Upper lobe of right lung (tissue), 1 donor: ENCODE measurements around the gene WDR53. TPM values are rescaled to one million over a fixed set of nuclear protein-coding genes. Genes with fewer than 3 reads are reported as not detected.
"Not testable (repeated sequence)": the region's sequence is repeated elsewhere in the genome, so short reads cannot be mapped to it uniquely, and the experiment has no call there.

Experiments used
- ATAC-seq: fragments of 200-7000 bp; cut with Tn5 transposase; one replicate; pipeline ENCODE4 v1.9.1; 2020; ENCODE audit warnings: mild to moderate bottlenecking, moderate library complexity
- DNase-seq: peaks from one replicate; pipeline ENCODE4 v3.0.0-alpha.2; 2020
- H3K27ac ChIP-seq: fragments of 200-600 bp; one replicate; pipeline ENCODE4 v1.8.0; 2022
- H3K27me3 ChIP-seq: fragments of 200-600 bp; one replicate; pipeline ENCODE4 v1.8.0; 2022; ENCODE audit warnings: mild to moderate bottlenecking
- H3K36me3 ChIP-seq: fragments of 200-600 bp; one replicate; pipeline ENCODE4 v1.8.0; 2022
- H3K4me1 ChIP-seq: fragments of 200-600 bp; one replicate; pipeline ENCODE4 v1.8.0; 2022
- H3K4me3 ChIP-seq: fragments of 200-600 bp; one replicate; pipeline ENCODE4 v1.8.0; 2022; ENCODE audit warnings: mild to moderate bottlenecking
- H3K9me3 ChIP-seq: fragments of 200-600 bp; one replicate; pipeline ENCODE4 v1.8.0; 2022
- CTCF ChIP-seq: fragments of 200-600 bp; IDR thresholded peaks from one replicate; pipeline ENCODE4 v1.8.0; 2022; ENCODE audit warnings: antibody characterized with exemption
- intact Hi-C: fragments of 100-400 bp; cut with DNase I; formaldehyde crosslinking; loops from one replicate; pipeline ENCODE4 v1.11.0; 2022
- total RNA-seq: library from RNA; stranded (reverse); fragmentation: NEBNext Ultra II Directional; extraction: Animal tissue kit (Norgen Biotek cat#: 25700); gene quantifications from one replicate; pipeline ENCODE4 v1.2.1, GENCODE V29; 2021
- donor health status: DM: no; HTN: yes; CAD: no; lungs with severe emphysema.

Gene WDR53
- total RNA-seq, 1 donor from 2014 or later: 13.8 TPM

GRCh38 chr3:196557236-196557635 lies 11.1 kb downstream of the WDR53 start:
- Histone ChIP-seq H3K4me3 (no peak overlapping the region), H3K27me3 (no peaks in the 10 kb centered on the region), H3K4me1 (no peaks in the 10 kb centered on the region), H3K27ac (no peak overlapping the region), H3K9me3 (no peaks in the 10 kb centered on the region), H3K36me3 (peaks cover 32% of the 10 kb centered on the region)
- no peak for DNase-seq
- intact Hi-C loops: no loop called here
- no peak for TF ChIP-seq CTCF
- no peak for ATAC-seq

GRCh38 chr3:196555295-196555694 lies 13.1 kb downstream of the WDR53 start:
- Histone ChIP-seq H3K36me3 (peaks cover 23% of the 10 kb centered on the region), H3K4me1 (no peaks in the 10 kb centered on the region), H3K27me3 (no peaks in the 10 kb centered on the region), H3K27ac (no peak overlapping the region), H3K9me3 (no peaks in the 10 kb centered on the region), H3K4me3 (no peak overlapping the region)
- DNase-seq (no peak), ATAC-seq (no peak)
- no peak for TF ChIP-seq CTCF
- intact Hi-C loops: no loop called here

- ATAC-seq: peak; percentile 61
- no peak for TF ChIP-seq CTCF
These were observed 14.1 kb downstream of the WDR53 start for GRCh38 chr3:196554205-196554604.

GRCh38 chr3:196553551-196553950 lies 14.8 kb downstream of the WDR53 start:
- no peaks in the 10 kb centered on the region for H3K27me3 ChIP-seq
- ATAC-seq (no peak), DNase-seq (no peak)
- no peak overlapping the region for H3K4me3 ChIP-seq
- peaks cover 11% of the 10 kb centered on the region for H3K36me3 ChIP-seq
- H3K27ac ChIP-seq: no peak overlapping the region
- TF ChIP-seq CTCF: no peak
- H3K4me1 ChIP-seq: no peaks in the 10 kb centered on the region
- H3K9me3 ChIP-seq: no peaks in the 10 kb centered on the region
- intact Hi-C loops: no loop called here

More at GRCh38 chr3:196554205-196554604, 14.1 kb downstream of the WDR53 start:
- intact Hi-C loops: no loop called here
- no peaks in the 10 kb centered on the region for H3K4me1 ChIP-seq
- no peaks in the 10 kb centered on the region for H3K9me3 ChIP-seq
- H3K27ac ChIP-seq: no peak overlapping the region
- DNase-seq: no peak
- H3K4me3 ChIP-seq: no peak overlapping the region
- H3K27me3 ChIP-seq: no peaks in the 10 kb centered on the region
- H3K36me3 ChIP-seq: peaks cover 13% of the 10 kb centered on the region

GRCh38 chr3:196552253-196552652 lies 16.1 kb downstream of the WDR53 start:
- no peak for DNase-seq
- intact Hi-C loops: no loop called here
- Histone ChIP-seq H3K27ac (no peak overlapping the region), H3K4me3 (no peak overlapping the region), H3K36me3 (peaks cover 11% of the 10 kb centered on the region), H3K27me3 (no peaks in the 10 kb centered on the region), H3K9me3 (no peaks in the 10 kb centered on the region), H3K4me1 (no peaks in the 10 kb centered on the region)
- TF ChIP-seq CTCF: no peak
- no peak for ATAC-seq

- H3K36me3 ChIP-seq: peaks cover 11% of the 10 kb centered on the region
- ATAC-seq: not testable (repeated sequence)
These were observed 18.2 kb downstream of the WDR53 start for GRCh38 chr3:196550172-196550571.

GRCh38 chr3:196549312-196549711 lies 19.0 kb downstream of the WDR53 start:
- H3K27me3 ChIP-seq, H3K9me3 ChIP-seq, DNase-seq, intact Hi-C loops, H3K4me1 ChIP-seq, ATAC-seq, H3K36me3 ChIP-seq, H3K27ac ChIP-seq, H3K4me3 ChIP-seq: not testable (repeated sequence)

More at GRCh38 chr3:196550172-196550571, 18.2 kb downstream of the WDR53 start:
- H3K9me3 ChIP-seq, H3K27ac ChIP-seq, intact Hi-C loops, H3K27me3 ChIP-seq, DNase-seq, H3K4me1 ChIP-seq, H3K4me3 ChIP-seq: not testable (repeated sequence)
